Right lobe of liver (tissue), 6 donors: ENCODE results near the gene MKI67. TPM values are rescaled to one million over a fixed set of nuclear protein-coding genes. Genes with fewer than 3 reads are reported as not detected.
A peak's percentile ranks its signal among the peaks of the same experiment; 100 is the strongest.

Experiments used
- ATAC-seq, 4 donors: fragments of 200-7000 bp; cut with Tn5 transposase; one replicate each; pipeline ENCODE4 v1.9.1; 2020; ENCODE audit warnings: mild to moderate bottlenecking in 4 of 4, moderate library complexity in 4 of 4
- DNase-seq, 3 donors: peaks; one replicate each; pipeline ENCODE4 v3.0.0-alpha.2; 2020
- H3K27ac ChIP-seq, 3 donors: fragments of 200-600 bp; one replicate each; pipeline ENCODE4 v1.8.0; 2022
- H3K27me3 ChIP-seq, 2 donors: fragments of 200-600 bp; one replicate each; pipeline ENCODE4 v1.8.0; 2022
- H3K36me3 ChIP-seq, 4 donors: fragments of 200-600 bp; sonication (generic) in 1 of 4; one replicate each; pipeline versions ENCODE4 v1.5.1 to v1.8.0; 2017 to 2022; ENCODE audit warnings: control low read depth in 1 of 4
- H3K4me1 ChIP-seq, 4 donors: fragments of 200-600 bp; sonication (generic) in 1 of 4; one replicate each; pipeline versions ENCODE4 v1.5.1 to v1.8.0; 2017 to 2022; ENCODE audit warnings: control low read depth in 1 of 4
- H3K4me3 ChIP-seq, 3 donors: fragments of 200-600 bp; one replicate each; pipeline ENCODE4 v1.8.0; 2022
- H3K9me3 ChIP-seq, 4 donors: fragments of 200-600 bp; sonication (generic) in 1 of 4; one replicate each; pipeline versions ENCODE4 v1.5.1 to v1.8.0; 2017 to 2022; ENCODE audit warnings: control low read depth in 1 of 4
- POLR2A ChIP-seq: fragments of 450-650 bp; IDR thresholded peaks from one replicate; pipeline ENCODE4 v1.6.1; 2017; ENCODE audit warnings: antibody characterized with exemption, mild to moderate bottlenecking
- WGBS: methylation state at CpG from one replicate; pipeline ENCODE4 v1.1.6; 2018; ENCODE audit warnings: low coverage, low lambda C conversion rate; ENCODE audit not compliant: insufficient coverage; ENCODE audit errors: missing lambda C conversion rate; 5-methylcytosine and 5-hydroxymethylcytosine counted together
- intact Hi-C, 2 donors: fragments of 100-400 bp; cut with DNase I; formaldehyde crosslinking; loops; one replicate each; pipeline versions ENCODE4 v1.11.2 to v1.14.1; 2022
- total RNA-seq, 6 experiments: library from RNA; depleted of rRNA in 2 of 6; stranded (reverse); fragments of >200 nt in 2 of 6; fragmentation: NEBNext Ultra II Directional in 3 of 6; extraction: Animal tissue kit (Norgen Biotek cat#: 25700) in 3 of 6; gene quantifications; one replicate each; pipeline versions ENCODE4 v1.1.0 to v1.2.4, GENCODE V29; 2016 to 2023
- TF ChIP-seq, protein P1 (sequence below), 4 donors: fragments of 200-600 bp in 3 of 4; fragments of 450-650 bp in 1 of 4; IDR thresholded peaks; one replicate each; pipeline versions ENCODE4 v1.5.1 to v1.8.0; 2016 to 2022; ENCODE audit warnings: antibody characterized with exemption in 4 of 4, mild to moderate bottlenecking in 2 of 4
- donor health status: DM: no; HTN: yes; CAD: no.
- donor health status: DM: no; HTN: no; CAD: no.
- donor health status: DM: no; HTN: no; CAD: no.
- donor health status: DM: no; HTN: yes; CAD: no.
- donor health status: DM: no; HTN: yes; CAD: no.

MKI67 gene
- total RNA-seq, 6 experiments from 2014 or later: 0.42 to 4.6 (median 1.9) TPM

DNA sequence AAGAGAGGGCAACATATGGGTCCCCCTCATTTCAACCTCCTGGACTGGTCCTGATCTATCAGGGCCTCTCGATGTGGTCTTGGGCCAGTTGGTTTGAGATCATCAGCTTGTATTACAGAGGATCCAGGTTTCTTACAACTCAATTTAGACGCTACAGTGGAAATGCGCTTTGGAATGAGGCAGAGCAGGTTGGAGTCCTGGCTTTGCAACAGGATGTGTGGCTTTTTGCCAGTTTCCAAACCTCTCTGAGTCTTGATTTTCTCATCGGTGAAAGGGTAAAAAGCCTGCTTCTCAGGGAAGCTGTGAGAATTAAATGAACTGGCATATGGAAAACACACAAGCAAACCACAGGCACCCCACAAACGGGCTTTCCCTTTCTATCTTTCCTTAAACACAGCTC lies 37.5 kb upstream of the MKI67 start:
- intact Hi-C loops: no loop called here

DNA sequence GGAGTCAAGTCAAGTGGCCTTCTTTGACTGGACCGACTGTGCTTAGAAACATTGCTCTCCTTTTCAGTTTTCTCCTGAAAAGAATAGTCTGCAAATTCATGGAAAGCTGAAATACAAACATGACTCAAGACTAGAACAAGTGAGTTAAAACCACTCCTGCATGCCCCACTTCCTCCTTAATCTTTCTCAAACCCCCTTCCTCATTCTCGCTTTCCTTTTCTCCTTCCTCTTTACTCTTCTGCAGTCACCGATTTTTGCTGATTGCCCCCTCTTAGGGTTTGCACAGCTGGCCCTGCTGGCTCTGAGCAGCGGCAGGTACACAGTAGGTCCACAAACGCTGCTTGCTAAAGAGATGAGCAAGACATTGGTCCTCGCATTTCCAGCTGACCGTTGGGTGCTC lies 34.8 kb upstream of the MKI67 start:
- Histone ChIP-seq H3K4me1 (peaks cover 0 to 21% (median 10%) of the 10 kb centered on the region in 4 donors), H3K27me3 (no peaks in the 10 kb centered on the region), H3K4me3 (no peak overlapping the region), H3K9me3 (no peaks in the 10 kb centered on the region), H3K36me3 (no peaks in the 10 kb centered on the region), H3K27ac (no peak overlapping the region)
- intact Hi-C loops: no loop called here
- DNase-seq: no peak
- TF ChIP-seq, protein P1, sequence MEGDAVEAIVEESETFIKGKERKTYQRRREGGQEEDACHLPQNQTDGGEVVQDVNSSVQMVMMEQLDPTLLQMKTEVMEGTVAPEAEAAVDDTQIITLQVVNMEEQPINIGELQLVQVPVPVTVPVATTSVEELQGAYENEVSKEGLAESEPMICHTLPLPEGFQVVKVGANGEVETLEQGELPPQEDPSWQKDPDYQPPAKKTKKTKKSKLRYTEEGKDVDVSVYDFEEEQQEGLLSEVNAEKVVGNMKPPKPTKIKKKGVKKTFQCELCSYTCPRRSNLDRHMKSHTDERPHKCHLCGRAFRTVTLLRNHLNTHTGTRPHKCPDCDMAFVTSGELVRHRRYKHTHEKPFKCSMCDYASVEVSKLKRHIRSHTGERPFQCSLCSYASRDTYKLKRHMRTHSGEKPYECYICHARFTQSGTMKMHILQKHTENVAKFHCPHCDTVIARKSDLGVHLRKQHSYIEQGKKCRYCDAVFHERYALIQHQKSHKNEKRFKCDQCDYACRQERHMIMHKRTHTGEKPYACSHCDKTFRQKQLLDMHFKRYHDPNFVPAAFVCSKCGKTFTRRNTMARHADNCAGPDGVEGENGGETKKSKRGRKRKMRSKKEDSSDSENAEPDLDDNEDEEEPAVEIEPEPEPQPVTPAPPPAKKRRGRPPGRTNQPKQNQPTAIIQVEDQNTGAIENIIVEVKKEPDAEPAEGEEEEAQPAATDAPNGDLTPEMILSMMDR (IDR thresholded peaks at IDR 0.05): no peak
- no peak for TF ChIP-seq POLR2A
- WGBS: 60% methylated on average over 7 of the region's 7 CpGs
- no peak for ATAC-seq

More for the DNA sequence above, 37.5 kb upstream of the MKI67 start:
- ATAC-seq: no peak
- no peaks in the 10 kb centered on the region for H3K9me3 ChIP-seq
- H3K36me3 ChIP-seq: no peaks in the 10 kb centered on the region
- H3K4me3 ChIP-seq: no peak overlapping the region
- no peak for TF ChIP-seq POLR2A
- TF ChIP-seq, protein P1 (IDR thresholded peaks at IDR 0.05): no peak
- no peaks in the 10 kb centered on the region for H3K27me3 ChIP-seq
- H3K4me1 ChIP-seq: no peaks in the 10 kb centered on the region
- no peak overlapping the region for H3K27ac ChIP-seq
- DNase-seq: no peak
- WGBS: 75% methylated on average over 5 of the region's 5 CpGs

DNA sequence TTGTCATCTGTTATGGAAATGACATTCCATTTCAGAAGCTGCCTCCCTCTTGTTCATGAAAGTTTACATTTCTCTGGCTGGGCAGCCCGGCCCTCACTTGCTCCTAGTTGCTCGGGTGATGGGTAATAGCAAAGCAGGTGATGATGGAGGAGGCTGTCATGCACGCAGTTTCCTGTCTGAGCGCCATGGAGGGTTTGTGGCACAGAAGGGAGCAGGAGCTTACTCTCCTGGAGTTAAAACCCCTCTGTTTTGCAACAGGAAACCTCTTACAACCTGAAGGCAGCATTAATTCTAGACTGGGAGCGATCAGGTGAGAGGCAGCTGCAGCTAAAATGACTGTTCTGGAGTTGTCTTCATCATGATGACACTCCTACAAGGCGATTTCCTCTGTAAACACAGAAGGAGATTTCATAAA lies 34.1 kb upstream of the MKI67 start:
- intact Hi-C loops: no loop called here

DNA sequence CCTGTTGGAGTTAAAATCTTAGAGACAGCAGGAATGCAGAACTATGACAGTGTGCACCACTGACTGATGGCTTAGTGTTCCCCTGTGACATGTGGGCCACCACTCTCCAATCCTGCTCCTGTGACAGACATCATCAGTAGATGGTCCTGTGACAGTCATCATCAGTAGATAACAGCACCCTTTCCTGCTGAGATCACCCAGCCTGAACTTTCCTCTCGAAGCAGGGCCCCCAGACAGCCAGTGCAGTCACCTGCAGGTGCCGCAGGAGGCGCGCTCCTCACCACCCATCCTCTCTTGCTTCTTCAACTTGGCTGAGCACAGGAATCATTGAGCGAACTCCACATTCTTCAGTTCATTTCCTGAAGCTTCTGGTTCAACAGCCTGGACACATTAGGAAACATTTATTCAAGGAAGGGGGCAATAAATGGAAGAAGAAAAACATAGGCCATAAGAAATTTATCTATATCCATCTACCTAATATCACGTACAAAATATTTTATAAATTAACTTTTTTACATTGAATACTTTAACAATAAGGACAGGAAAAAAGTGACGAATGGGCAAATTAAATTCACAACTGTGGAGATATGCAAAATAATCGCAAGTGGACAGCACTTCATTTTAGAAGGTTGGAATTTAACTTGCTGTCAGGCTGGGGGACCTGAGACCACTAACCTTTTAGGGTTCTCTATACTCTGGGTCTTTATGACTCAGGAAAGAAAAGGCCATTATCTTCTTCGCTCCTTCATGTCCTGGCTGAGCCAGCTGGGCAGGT lies 32.0 kb upstream of the MKI67 start:
- no peaks in the 10 kb centered on the region for H3K9me3 ChIP-seq
- H3K36me3 ChIP-seq: no peaks in the 10 kb centered on the region
- WGBS: 92% methylated on average over 4 of the region's 9 CpGs
- peaks cover 0 to 21% (median 10%) of the 10 kb centered on the region in 4 donors for H3K4me1 ChIP-seq
- peak overlapping the region in 2 of 3 donors; percentile 65 to 81 for H3K27ac ChIP-seq
- TF ChIP-seq, protein P1 (IDR thresholded peaks at IDR 0.05): no peak
- no peak for TF ChIP-seq POLR2A
- no peaks in the 10 kb centered on the region for H3K27me3 ChIP-seq
- intact Hi-C loops: no loop called here
- no peak overlapping the region for H3K4me3 ChIP-seq
- ATAC-seq (no peak), DNase-seq (no peak)

More for the DNA sequence above, 34.1 kb upstream of the MKI67 start:
- TF ChIP-seq, protein P1 (IDR thresholded peaks at IDR 0.05): no peak
- Histone ChIP-seq H3K27ac (no peak overlapping the region), H3K27me3 (no peaks in the 10 kb centered on the region), H3K36me3 (no peaks in the 10 kb centered on the region), H3K9me3 (no peaks in the 10 kb centered on the region), H3K4me1 (peaks cover 0 to 21% (median 10%) of the 10 kb centered on the region in 4 donors), H3K4me3 (no peak overlapping the region)
- DNase-seq: no peak
- WGBS: 29% methylated on average over 1 of the region's 6 CpGs
- no peak for ATAC-seq
